ENCODE measurements around the gene ITGB8. TPM values are rescaled to one million over a fixed set of nuclear protein-coding genes. Genes with fewer than 3 reads are reported as not detected.
"Not testable (repeated sequence)": the region's sequence is repeated elsewhere in the genome, so short reads cannot be mapped to it uniquely, and the experiment has no call there.

Gene ITGB8
- total RNA-seq, 1 donor from 2014 or later: 62.6 TPM

- intact Hi-C loops (cut with DNase I): no loop called here
- no peak overlapping the region for H3K27ac ChIP-seq
- no peaks in the 10 kb centered on the region for H3K36me3 ChIP-seq
- no peaks in the 10 kb centered on the region for H3K27me3 ChIP-seq
- no peak for DNase-seq (ENCODE audit: extremely low spot score in 2 of 2)
- no peaks in the 10 kb centered on the region for H3K4me1 ChIP-seq
- TF ChIP-seq, protein P1, sequence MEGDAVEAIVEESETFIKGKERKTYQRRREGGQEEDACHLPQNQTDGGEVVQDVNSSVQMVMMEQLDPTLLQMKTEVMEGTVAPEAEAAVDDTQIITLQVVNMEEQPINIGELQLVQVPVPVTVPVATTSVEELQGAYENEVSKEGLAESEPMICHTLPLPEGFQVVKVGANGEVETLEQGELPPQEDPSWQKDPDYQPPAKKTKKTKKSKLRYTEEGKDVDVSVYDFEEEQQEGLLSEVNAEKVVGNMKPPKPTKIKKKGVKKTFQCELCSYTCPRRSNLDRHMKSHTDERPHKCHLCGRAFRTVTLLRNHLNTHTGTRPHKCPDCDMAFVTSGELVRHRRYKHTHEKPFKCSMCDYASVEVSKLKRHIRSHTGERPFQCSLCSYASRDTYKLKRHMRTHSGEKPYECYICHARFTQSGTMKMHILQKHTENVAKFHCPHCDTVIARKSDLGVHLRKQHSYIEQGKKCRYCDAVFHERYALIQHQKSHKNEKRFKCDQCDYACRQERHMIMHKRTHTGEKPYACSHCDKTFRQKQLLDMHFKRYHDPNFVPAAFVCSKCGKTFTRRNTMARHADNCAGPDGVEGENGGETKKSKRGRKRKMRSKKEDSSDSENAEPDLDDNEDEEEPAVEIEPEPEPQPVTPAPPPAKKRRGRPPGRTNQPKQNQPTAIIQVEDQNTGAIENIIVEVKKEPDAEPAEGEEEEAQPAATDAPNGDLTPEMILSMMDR (IDR thresholded peaks at IDR 0.05): no peak
- TF ChIP-seq POLR2A (IDR thresholded peaks at IDR 0.05): no peak
- no peak for TF ChIP-seq POLR2AphosphoS5 (IDR thresholded peaks at IDR 0.05; ENCODE audit: insufficient read depth in 1 of 2, low read depth in 1 of 2)
- no peaks in the 10 kb centered on the region for H3K9me3 ChIP-seq
- H3K4me3 ChIP-seq: no peak overlapping the region
These were observed 33.8 kb upstream of the ITGB8 start for GRCh38 chr7:20296901-20297300.

DNA sequence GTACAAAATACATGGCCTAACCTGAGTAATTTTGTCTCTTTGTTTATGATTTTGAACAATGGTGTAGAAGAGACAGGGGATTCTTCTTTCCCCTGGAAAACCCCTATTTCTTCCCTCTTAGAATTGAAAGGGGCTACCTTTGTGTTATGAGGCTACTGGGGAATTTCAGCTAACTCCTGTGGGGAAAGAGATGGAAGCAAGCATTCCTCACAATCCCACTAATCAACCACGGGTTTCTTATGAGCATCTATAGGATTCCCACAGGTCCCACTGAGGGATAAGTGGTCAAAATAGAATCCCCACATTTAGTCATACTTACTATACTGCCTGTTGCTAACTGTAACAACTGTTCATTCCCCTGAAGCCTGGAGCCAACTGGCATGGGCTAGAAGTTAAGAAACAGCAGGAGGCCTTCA is 32.2 kb upstream of the ITGB8 start:
- Histone ChIP-seq H3K27me3 (no peaks in the 10 kb centered on the region), H3K27ac (no peak overlapping the region), H3K4me1 (no peaks in the 10 kb centered on the region), H3K4me3 (no peak overlapping the region), H3K9me3 (no peaks in the 10 kb centered on the region), H3K36me3 (no peaks in the 10 kb centered on the region)
- DNase-seq (ENCODE audit: extremely low spot score in 2 of 2): no peak
- intact Hi-C loops (cut with DNase I): no loop called here
- TF ChIP-seq, protein P1 (IDR thresholded peaks at IDR 0.05): no peak
- TF ChIP-seq POLR2AphosphoS5 (IDR thresholded peaks at IDR 0.05; ENCODE audit: insufficient read depth in 1 of 2, low read depth in 1 of 2) (no peak), POLR2A (IDR thresholded peaks at IDR 0.05) (no peak)

- no peak overlapping the region for H3K4me3 ChIP-seq
These were observed 31.6 kb upstream of the ITGB8 start for GRCh38 chr7:20299145-20299544.

DNA sequence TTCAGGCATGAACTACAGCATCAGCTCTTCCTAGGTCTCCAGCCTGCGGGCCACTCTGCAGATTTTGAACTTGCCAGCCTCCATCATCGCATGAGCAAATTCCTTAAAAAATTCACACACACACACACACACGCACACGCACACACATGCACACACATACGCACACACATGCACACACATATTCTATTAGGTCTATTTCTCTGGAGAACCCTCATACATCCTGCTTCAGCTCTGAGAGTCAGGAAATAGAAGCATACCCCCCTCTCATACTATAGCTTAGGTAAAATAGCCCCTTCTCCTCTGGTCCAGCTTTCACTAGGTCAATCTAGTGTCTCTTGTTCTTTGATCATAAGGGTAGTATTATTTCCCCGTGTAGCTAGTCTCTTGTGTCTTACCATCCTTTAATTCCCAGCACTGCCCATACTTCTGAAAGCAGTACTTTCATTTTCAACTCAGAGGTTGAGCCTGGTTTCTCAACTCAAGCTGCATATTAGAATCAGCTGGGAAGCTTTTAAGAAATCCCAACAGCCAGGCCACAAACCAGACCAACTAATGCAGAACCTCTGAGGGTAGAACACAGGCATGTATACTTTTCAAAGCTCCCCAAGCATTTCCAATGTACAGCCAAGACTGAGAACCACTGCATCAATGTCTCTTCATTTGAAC is 30.9 kb upstream of the ITGB8 start:
- intact Hi-C loops (cut with DNase I): no loop called here
- Histone ChIP-seq H3K4me1 (no peaks in the 10 kb centered on the region), H3K27me3 (no peaks in the 10 kb centered on the region), H3K4me3 (no peak overlapping the region), H3K36me3 (no peaks in the 10 kb centered on the region), H3K9me3 (no peaks in the 10 kb centered on the region), H3K27ac (peak overlapping the region; percentile 28)
- TF ChIP-seq POLR2AphosphoS5 (IDR thresholded peaks at IDR 0.05; ENCODE audit: insufficient read depth in 1 of 2, low read depth in 1 of 2) (no peak), POLR2A (IDR thresholded peaks at IDR 0.05) (no peak)
- TF ChIP-seq, protein P1 (IDR thresholded peaks at IDR 0.05): no peak
- no peak for DNase-seq (ENCODE audit: extremely low spot score in 2 of 2)

More at GRCh38 chr7:20299145-20299544, 31.6 kb upstream of the ITGB8 start:
- no peak for TF ChIP-seq POLR2A (IDR thresholded peaks at IDR 0.05)
- TF ChIP-seq, protein P1 (IDR thresholded peaks at IDR 0.05): no peak
- TF ChIP-seq POLR2AphosphoS5 (IDR thresholded peaks at IDR 0.05; ENCODE audit: insufficient read depth in 1 of 2, low read depth in 1 of 2): no peak
- no peaks in the 10 kb centered on the region for H3K9me3 ChIP-seq
- intact Hi-C loops (cut with DNase I): no loop called here
- H3K27me3 ChIP-seq: no peaks in the 10 kb centered on the region
- no peaks in the 10 kb centered on the region for H3K36me3 ChIP-seq
- H3K27ac ChIP-seq: peak overlapping the region; percentile 7
- no peaks in the 10 kb centered on the region for H3K4me1 ChIP-seq
- DNase-seq (ENCODE audit: extremely low spot score in 2 of 2): no peak

- Histone ChIP-seq H3K36me3 (no peaks in the 10 kb centered on the region), H3K4me1 (no peaks in the 10 kb centered on the region), H3K9me3 (no peaks in the 10 kb centered on the region), H3K27ac (no peak overlapping the region), H3K27me3 (no peaks in the 10 kb centered on the region), H3K4me3 (no peak overlapping the region)
- DNase-seq (ENCODE audit: extremely low spot score in 2 of 2): no peak
- TF ChIP-seq, protein P1 (IDR thresholded peaks at IDR 0.05): no peak
- TF ChIP-seq POLR2A (IDR thresholded peaks at IDR 0.05): no peak
- no peak for TF ChIP-seq POLR2AphosphoS5 (IDR thresholded peaks at IDR 0.05; ENCODE audit: insufficient read depth in 1 of 2, low read depth in 1 of 2)
- intact Hi-C loops (cut with DNase I): no loop called here
These were observed 29.3 kb upstream of the ITGB8 start for GRCh38 chr7:20301311-20301939.

GRCh38 chr7:20302300-20302699 is 28.4 kb upstream of the ITGB8 start:
- H3K27me3 ChIP-seq; H3K36me3 ChIP-seq; H3K27ac ChIP-seq; intact Hi-C loops (cut with DNase I); H3K4me3 ChIP-seq; DNase-seq (ENCODE audit: extremely low spot score in 2 of 2); H3K4me1 ChIP-seq; H3K9me3 ChIP-seq: not testable (repeated sequence)

Measured in vagina (tissue), 2 donors.